Panc1 (cell line): ENCODE results near the gene COL16A1. TPM values are rescaled to one million over a fixed set of nuclear protein-coding genes. Genes with fewer than 3 reads are reported as not detected.

Experiments used
- ATAC-seq: fragments of 200-7000 bp; cut with Tn5 transposase; 2 replicates; pipeline ENCODE4 v1.9.1; 2020; ENCODE audit warnings: mild to moderate bottlenecking, moderate library complexity
- BruUV-seq: library from RNA; stranded (reverse); fragments of 400-500 nt; replicated peaks from 2 replicates; lab custom pipeline; 2021; lab: Mats Ljungman, UMichigan
- CTCF ChIA-PET: fragments of 300-600 bp; sonication (Branson Sonifier 250); formaldehyde crosslinking; loops from one replicate; lab custom pipeline; 2022; ENCODE audit warnings: antibody characterized with exemption; lab: Charles Lee
- POLR2A ChIA-PET: fragments of 300-600 bp; sonication (Branson Sonifier 250); formaldehyde crosslinking; loops from one replicate; lab custom pipeline; 2022; ENCODE audit warnings: antibody characterized with exemption; lab: Charles Lee
- DNase-seq: peaks from one replicate; pipeline ENCODE4 v3.0.0-alpha.2; 2010; ENCODE audit warnings: low read depth, low spot score
- H3K27ac ChIP-seq: 2 replicates; pipeline ENCODE4 v1.5.1; 2011; ENCODE audit warnings: mild to moderate bottlenecking, low read length, inconsistent platforms
- H3K27me3 ChIP-seq: fragments of 200-500 bp; sonication (Bioruptor generic); 2 replicates; pipeline ENCODE4 v1.6.0; 2014; ENCODE audit warnings: low read length, inconsistent platforms; ENCODE audit not compliant: control insufficient read depth, insufficient read depth
- H3K36me3 ChIP-seq: fragments of 200-500 bp; sonication (Bioruptor generic); 2 replicates; pipeline ENCODE4 v1.5.1; 2014; ENCODE audit warnings: inconsistent platforms, mild to moderate bottlenecking, low read length, moderate library complexity; ENCODE audit not compliant: control insufficient read depth, insufficient read depth
- H3K4me1 ChIP-seq: 2 replicates; pipeline ENCODE4 v1.5.1; 2011; ENCODE audit warnings: inconsistent platforms, mild to moderate bottlenecking, low read length, moderate library complexity; ENCODE audit not compliant: control insufficient read depth, insufficient read depth
- H3K4me3 ChIP-seq, 2 experiments: 2 replicates each; pipeline ENCODE4 v1.5.1; 2011 to 2012; ENCODE audit warnings: low read depth in 2 of 2, low read length in 2 of 2, mild to moderate bottlenecking in 2 of 2, inconsistent platforms in 1 of 2, moderate library complexity in 1 of 2
- H3K9me3 ChIP-seq: fragments of 200-500 bp; sonication (Bioruptor generic); 2 replicates; pipeline ENCODE4 v1.5.1; 2014; ENCODE audit warnings: low read depth, mild to moderate bottlenecking, inconsistent platforms, low read length, moderate library complexity; ENCODE audit not compliant: control insufficient read depth, insufficient read depth
- CTCF ChIP-seq: fragments of 450-650 bp; IDR thresholded peaks from 2 replicates; pipeline ENCODE4 v1.5.1; 2017; ENCODE audit warnings: mild to moderate bottlenecking
- POLR2AphosphoS5 ChIP-seq: IDR thresholded peaks from 2 replicates; pipeline ENCODE4 v1.6.1; 2012; ENCODE audit warnings: mild to moderate bottlenecking, low read depth, low read length, moderate library complexity
- REST ChIP-seq, 2 experiments: IDR thresholded peaks; 2 replicates each; pipeline ENCODE4 v1.6.1; 2011 to 2012; ENCODE audit warnings: low read depth in 2 of 2, control low read depth in 1 of 2, low read length in 1 of 2, mild to moderate bottlenecking in 1 of 2, moderate library complexity in 1 of 2; ENCODE audit not compliant: insufficient read depth in 1 of 2
- SIN3A ChIP-seq: IDR thresholded peaks from 2 replicates; pipeline ENCODE4 v1.6.1; 2012; ENCODE audit warnings: low read depth, mild to moderate bottlenecking, low read length, moderate library complexity, borderline replicate concordance; ENCODE audit not compliant: insufficient read depth
- TCF7L2 ChIP-seq: IDR thresholded peaks from 2 replicates; pipeline ENCODE4 v1.6.1; 2011; ENCODE audit warnings: mild to moderate bottlenecking, low read depth, low read length, inconsistent platforms
- in situ Hi-C: cut with HindIII; loops from 2 replicates; pipeline ENCODE4 v1.10.0; 2016; ENCODE audit warnings: low sequenced_read_pairs, low pct_unique_long_range_greater_than_20kb
- intact Hi-C: fragments of 100-400 bp; cut with micrococcal nuclease; formaldehyde crosslinking; loops from one replicate; pipeline ENCODE4 v1.10.0; 2022; ENCODE audit not compliant: unreplicated experiment
- total RNA-seq: library from RNA; stranded (reverse); gene quantifications from one replicate; pipeline ENCODE4 v1.2.1, GENCODE V29; 2021; ENCODE audit not compliant: unreplicated experiment

Gene COL16A1
- total RNA-seq, 1 experiment from 2014 or later, result 7.6 TPM

GRCh38 chr1:31732343-31732742 is 28.5 kb upstream of the COL16A1 start:
- ATAC-seq (no peak), DNase-seq (no peak)
- no peaks in the 10 kb centered on the region for H3K27me3 ChIP-seq
- H3K36me3 ChIP-seq, result no peaks in the 10 kb centered on the region
- H3K4me1 ChIP-seq, result no peaks in the 10 kb centered on the region
- no peak overlapping the region for H3K27ac ChIP-seq
- no peaks in the 10 kb centered on the region for H3K9me3 ChIP-seq
- in situ Hi-C loops, result no loop called here
- intact Hi-C loops, result no loop called here
- BruUV-seq, result no TSS peak
- H3K4me3 ChIP-seq, result no peak overlapping the region
- POLR2A ChIA-PET, result no interaction called here
- TF ChIP-seq POLR2AphosphoS5 (no peak), TCF7L2 (no peak), SIN3A (no peak), CTCF (no peak), REST (IDR thresholded peaks at IDR 0.05; ENCODE audit: insufficient read depth in 1 of 2, low read depth in 2 of 2, low read length in 1 of 2) (no peak)
- CTCF ChIA-PET, result no interaction called here

- no peak overlapping the region for H3K4me3 ChIP-seq
- no peak overlapping the region for H3K27ac ChIP-seq
- intact Hi-C loops (no loop called here), in situ Hi-C loops (no loop called here)
- DNase-seq (no peak), ATAC-seq (no peak)
- no peaks in the 10 kb centered on the region for H3K36me3 ChIP-seq
- no TSS peak for BruUV-seq
- no peaks in the 10 kb centered on the region for H3K9me3 ChIP-seq
- CTCF ChIA-PET, result no interaction called here
- no peaks in the 10 kb centered on the region for H3K4me1 ChIP-seq
- TF ChIP-seq POLR2AphosphoS5, result no peak
- no peak for TF ChIP-seq REST (IDR thresholded peaks at IDR 0.05; ENCODE audit: insufficient read depth in 1 of 2, low read depth in 2 of 2, low read length in 1 of 2)
- no peak for TF ChIP-seq CTCF
- no peak for TF ChIP-seq TCF7L2
- TF ChIP-seq SIN3A, result no peak
- POLR2A ChIA-PET, result no interaction called here
- no peaks in the 10 kb centered on the region for H3K27me3 ChIP-seq
Measured at GRCh38 chr1:31731049-31731565, 27.3 kb upstream of the COL16A1 start.
